ENCODE results near the gene CA10.

CA10 gene

DNA sequence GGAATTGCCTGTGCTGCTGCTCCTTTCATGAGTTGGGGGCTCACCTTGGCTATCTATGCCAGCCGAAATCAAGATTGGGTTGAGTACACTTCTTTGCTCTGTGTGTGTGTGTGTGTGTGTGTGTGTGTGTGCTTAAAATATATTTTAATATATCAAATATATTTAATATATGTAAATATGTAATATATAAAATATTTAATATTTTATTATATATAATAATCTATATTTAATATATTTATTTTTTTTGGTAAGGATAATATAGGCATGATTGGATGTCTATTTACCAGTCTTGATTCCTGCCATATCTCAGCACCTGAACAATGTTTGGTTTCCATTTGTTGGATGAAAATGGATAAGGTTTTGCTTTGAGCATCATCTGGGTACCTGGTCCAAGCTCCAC lies 399.3 kb downstream of the CA10 start:
- TF ChIP-seq, protein P1, sequence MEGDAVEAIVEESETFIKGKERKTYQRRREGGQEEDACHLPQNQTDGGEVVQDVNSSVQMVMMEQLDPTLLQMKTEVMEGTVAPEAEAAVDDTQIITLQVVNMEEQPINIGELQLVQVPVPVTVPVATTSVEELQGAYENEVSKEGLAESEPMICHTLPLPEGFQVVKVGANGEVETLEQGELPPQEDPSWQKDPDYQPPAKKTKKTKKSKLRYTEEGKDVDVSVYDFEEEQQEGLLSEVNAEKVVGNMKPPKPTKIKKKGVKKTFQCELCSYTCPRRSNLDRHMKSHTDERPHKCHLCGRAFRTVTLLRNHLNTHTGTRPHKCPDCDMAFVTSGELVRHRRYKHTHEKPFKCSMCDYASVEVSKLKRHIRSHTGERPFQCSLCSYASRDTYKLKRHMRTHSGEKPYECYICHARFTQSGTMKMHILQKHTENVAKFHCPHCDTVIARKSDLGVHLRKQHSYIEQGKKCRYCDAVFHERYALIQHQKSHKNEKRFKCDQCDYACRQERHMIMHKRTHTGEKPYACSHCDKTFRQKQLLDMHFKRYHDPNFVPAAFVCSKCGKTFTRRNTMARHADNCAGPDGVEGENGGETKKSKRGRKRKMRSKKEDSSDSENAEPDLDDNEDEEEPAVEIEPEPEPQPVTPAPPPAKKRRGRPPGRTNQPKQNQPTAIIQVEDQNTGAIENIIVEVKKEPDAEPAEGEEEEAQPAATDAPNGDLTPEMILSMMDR (IDR thresholded peaks at IDR 0.05; ENCODE audit: low read depth, low read length), result no peak
- H3K4me3 ChIP-seq (ENCODE audit: low read depth, low read length), result no peak overlapping the region

DNA sequence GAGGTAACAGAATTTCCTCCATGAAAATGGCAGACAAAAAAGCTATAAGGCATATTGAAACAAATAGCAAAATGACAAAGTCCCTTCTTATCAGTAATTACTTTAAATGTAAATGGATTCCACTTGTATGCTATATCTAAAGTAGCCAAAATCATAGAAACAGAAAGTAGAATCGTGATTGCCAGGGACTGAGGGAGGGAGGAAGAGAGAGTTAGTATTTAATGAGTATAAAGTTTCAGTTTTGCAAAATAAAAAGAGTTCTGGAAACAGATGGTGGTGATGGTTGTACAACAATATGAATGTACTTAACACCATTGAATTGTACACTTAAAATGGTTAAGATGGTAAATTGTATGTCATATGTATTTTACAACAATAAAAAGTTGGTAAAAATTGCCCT lies 407.4 kb downstream of the CA10 start:
- no peak overlapping the region for H3K4me3 ChIP-seq (ENCODE audit: low read depth, low read length)
- TF ChIP-seq, protein P1 (IDR thresholded peaks at IDR 0.05; ENCODE audit: low read depth, low read length), result no peak

DNA sequence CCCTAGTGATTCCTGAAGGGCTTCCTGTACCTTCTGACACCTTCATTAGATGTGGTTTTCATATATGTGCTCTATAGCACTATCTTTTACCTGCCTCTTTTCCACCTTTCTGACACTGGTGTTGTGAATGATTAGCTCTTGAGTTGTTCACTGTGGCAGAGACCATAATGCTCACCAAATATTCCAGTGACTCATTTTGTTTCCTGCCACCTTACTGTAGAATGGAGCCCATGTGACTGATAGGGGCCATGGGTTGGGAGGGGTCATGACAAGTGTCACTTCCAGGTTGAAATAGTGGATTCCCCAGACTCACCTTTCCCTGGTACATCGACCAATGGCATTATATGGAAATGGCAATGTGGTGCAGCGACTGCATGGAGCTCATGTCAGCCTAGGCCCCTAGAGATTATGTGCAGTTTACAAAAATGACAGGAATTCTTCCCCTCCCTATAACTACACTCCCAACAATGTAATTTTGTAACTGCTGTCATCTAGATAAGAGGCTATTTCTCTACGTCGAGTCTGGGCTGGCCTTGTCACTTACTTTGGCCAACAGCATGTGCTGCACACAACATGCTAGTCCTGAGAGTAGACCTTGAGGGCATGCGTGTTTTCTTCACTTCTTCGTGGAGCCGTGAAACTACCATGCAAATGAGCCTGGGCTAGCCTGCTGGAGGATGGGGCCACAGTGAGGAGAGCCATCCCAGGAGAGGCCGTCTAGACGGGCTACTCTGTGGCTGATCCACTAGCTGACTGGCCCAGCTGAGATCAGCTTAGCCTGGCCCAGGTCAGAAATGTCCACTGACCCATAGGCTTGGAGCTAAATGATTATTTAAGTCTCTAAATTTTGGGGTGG lies 409.5 kb downstream of the CA10 start:
- TF ChIP-seq, protein P1 (IDR thresholded peaks at IDR 0.05; ENCODE audit: low read depth, low read length), result no peak
- H3K4me3 ChIP-seq (ENCODE audit: low read depth, low read length), result no peak overlapping the region

DNA sequence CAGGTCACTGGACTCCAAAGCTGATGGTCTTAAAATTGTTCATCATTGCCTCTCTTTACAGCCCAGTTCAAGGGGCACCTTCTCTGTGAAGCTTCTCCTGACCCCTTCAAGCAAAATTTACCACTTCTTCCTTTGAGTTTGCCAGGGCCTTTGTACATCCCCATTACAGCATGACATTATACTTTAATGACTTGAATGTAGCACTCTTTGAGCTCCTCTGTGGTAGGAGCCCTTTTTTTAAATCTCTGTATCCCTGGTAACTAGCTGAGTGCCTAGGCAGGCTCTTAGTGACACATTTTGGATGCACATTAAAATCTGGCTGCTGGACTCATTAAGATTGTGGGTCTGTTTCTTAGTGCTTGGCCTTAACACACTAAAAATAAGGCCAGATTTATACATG lies 412.1 kb downstream of the CA10 start:
- TF ChIP-seq, protein P1 (IDR thresholded peaks at IDR 0.05; ENCODE audit: low read depth, low read length), result no peak
- H3K4me3 ChIP-seq (ENCODE audit: low read depth, low read length), result no peak overlapping the region

DNA sequence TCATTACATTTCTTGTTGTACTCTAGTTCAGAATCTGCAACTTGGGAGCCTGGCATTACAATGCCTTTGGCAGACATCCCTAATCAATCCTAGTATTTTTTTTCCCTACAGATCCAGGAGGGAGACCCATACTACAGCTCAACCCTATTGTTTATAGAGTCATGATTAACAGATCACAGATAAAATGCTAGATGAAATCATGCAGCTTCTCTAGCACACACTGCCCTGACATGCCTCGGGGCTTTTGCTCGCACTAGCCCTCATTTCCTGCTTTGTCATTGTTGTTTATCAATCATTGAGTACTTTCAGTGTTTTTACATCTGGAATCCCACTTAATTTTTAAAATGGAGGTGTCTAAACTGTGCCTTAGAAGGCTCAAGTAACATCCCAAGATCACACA lies 412.5 kb downstream of the CA10 start:
- H3K4me3 ChIP-seq (ENCODE audit: low read depth, low read length), result no peak overlapping the region
- TF ChIP-seq, protein P1 (IDR thresholded peaks at IDR 0.05; ENCODE audit: low read depth, low read length), result no peak

DNA sequence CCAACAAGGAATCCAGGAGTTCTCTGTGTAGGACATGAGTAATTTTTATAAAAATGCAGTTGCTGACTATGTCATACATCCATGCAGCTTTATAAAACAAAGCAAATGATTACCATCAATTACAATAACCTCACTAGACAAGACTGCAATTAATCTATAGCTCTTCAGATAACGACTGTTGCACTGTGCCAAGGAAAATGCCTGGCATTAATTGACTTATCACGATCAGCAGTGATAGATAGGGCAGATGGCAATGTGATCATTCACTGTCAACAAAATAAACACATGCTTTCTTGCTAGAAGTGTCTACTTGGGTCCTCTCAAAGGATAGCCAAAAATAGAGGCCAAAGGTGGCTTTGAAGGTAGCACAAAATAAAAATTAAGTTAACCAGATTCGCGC lies 415.0 kb downstream of the CA10 start:
- no peak overlapping the region for H3K4me3 ChIP-seq (ENCODE audit: low read depth, low read length)
- TF ChIP-seq, protein P1 (IDR thresholded peaks at IDR 0.05; ENCODE audit: low read depth, low read length), result no peak

DNA sequence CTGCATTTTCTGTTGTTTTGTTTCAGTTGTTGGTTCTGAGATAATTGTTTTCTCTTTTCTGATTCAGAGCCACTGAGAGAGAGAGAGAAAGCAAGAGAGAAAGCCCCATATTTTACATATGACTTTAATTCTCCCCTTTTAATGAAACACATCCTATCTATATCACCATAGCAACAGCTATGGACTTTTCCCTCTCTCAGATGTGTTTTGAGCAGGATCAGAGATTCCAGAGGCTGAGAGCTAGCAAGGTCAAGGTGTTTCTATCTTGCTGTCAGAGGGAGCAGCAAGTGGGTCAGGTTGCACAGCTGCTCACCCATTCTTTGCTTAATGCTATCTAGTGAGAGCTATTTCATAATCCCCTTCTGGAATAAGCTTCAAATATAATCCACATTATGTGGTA lies 415.9 kb downstream of the CA10 start:
- H3K4me3 ChIP-seq (ENCODE audit: low read depth, low read length), result no peak overlapping the region
- TF ChIP-seq, protein P1 (IDR thresholded peaks at IDR 0.05; ENCODE audit: low read depth, low read length), result no peak

All from WI38 (cell line).